Kidney (tissue), 14 donors: Measurements from ENCODE around the gene FAM47B. TPM values are rescaled to one million over a fixed set of nuclear protein-coding genes. Genes with fewer than 3 reads are reported as not detected.
A peak's percentile ranks its signal among the peaks of the same experiment; 100 is the strongest.

Experiments used
- DNase-seq, 5 donors: peaks; one replicate each; pipeline ENCODE4 v3.0.0-alpha.2; 2013 to 2020
- FAIRE-seq: peaks from 2 replicates; lab custom pipeline; 2012; peaks lifted over from hg19 to GRCh38; lab: Jason Lieb, UNC
- H3K27ac ChIP-seq, 2 donors: one replicate each; pipeline ENCODE4 v1.7.0; 2013; ENCODE audit warnings: low read depth in 2 of 2, low read length in 2 of 2, inconsistent platforms in 1 of 2
- H3K27me3 ChIP-seq: one replicate; pipeline ENCODE4 v1.7.1; 2013; ENCODE audit warnings: low read length, inconsistent platforms; ENCODE audit not compliant: control insufficient read depth, insufficient read depth
- H3K36me3 ChIP-seq, 3 donors: one replicate each; pipeline versions ENCODE4 v1.7.0 to v1.7.1; 2013; ENCODE audit warnings: low read length in 3 of 3, control low read depth in 1 of 3, inconsistent platforms in 1 of 3; ENCODE audit not compliant: insufficient read depth in 3 of 3, control insufficient read depth in 2 of 3
- H3K4me1 ChIP-seq, 3 donors: one replicate each; pipeline versions ENCODE4 v1.7.0 to v1.7.1; 2013; ENCODE audit warnings: low read length in 3 of 3, inconsistent platforms in 1 of 3, low read depth in 1 of 3; ENCODE audit not compliant: control insufficient read depth in 2 of 3, insufficient read depth in 2 of 3
- H3K4me3 ChIP-seq, 3 donors: one replicate each; pipeline versions ENCODE4 v1.7.0 to v1.8.1; 2013; ENCODE audit warnings: low read length in 3 of 3, control low read depth in 1 of 3, inconsistent platforms in 1 of 3
- H3K9ac ChIP-seq, 3 donors: one replicate each; pipeline versions ENCODE4 v1.7.0 to v1.7.1; 2013; ENCODE audit warnings: low read length in 3 of 3, control low read depth in 1 of 3, inconsistent platforms in 1 of 3
- H3K9me3 ChIP-seq, 3 donors: one replicate each; pipeline versions ENCODE4 v1.7.0 to v1.7.1; 2013; ENCODE audit warnings: low read length in 3 of 3, control low read depth in 1 of 3, inconsistent platforms in 1 of 3; ENCODE audit not compliant: control insufficient read depth in 2 of 3, insufficient read depth in 1 of 3
- intact Hi-C: fragments of 100-400 bp; cut with DNase I; formaldehyde crosslinking; loops from one replicate; pipeline ENCODE4 v1.11.1; 2022
- polyA plus RNA-seq: library from polyadenylated mRNA; stranded (reverse); fragments of 350-450 nt; fragmentation: Illumina TruSeq; extraction: RNeasy Lipid Tissue Mini Kit (QIAGEN cat#74804); gene quantifications from one replicate; pipeline ENCODE4 v1.2.3, GENCODE V29; 2014; ENCODE audit warnings: low read depth, low replicate concordance; ENCODE audit not compliant: insufficient read depth
- total RNA-seq: library from RNA; stranded (reverse); fragmentation: NEBNext Ultra II Directional; extraction: Animal tissue kit (Norgen Biotek cat#: 25700); gene quantifications from one replicate; pipeline ENCODE4 v1.2.1, GENCODE V29; 2021
- TF ChIP-seq, protein P1 (sequence below): IDR thresholded peaks from 3 replicates; pipeline ENCODE4 v1.5.1; 2012; ENCODE audit warnings: mild to moderate bottlenecking, moderate library complexity, borderline replicate concordance; ENCODE audit not compliant: insufficient read depth; ENCODE audit errors: extremely low read depth
- donor health status: control.
- donor health status: control.
- donor health status: control.
- donor health status: control.
- donor health status: control.
- donor health status: DM: yes; HTN: yes; CAD: no.
- donor health status: Normal renal cell carcinoma (clear cell type).

Gene FAM47B
- total and polyA plus RNA-seq, 2 donors from 2014 or later: not detected

DNA sequence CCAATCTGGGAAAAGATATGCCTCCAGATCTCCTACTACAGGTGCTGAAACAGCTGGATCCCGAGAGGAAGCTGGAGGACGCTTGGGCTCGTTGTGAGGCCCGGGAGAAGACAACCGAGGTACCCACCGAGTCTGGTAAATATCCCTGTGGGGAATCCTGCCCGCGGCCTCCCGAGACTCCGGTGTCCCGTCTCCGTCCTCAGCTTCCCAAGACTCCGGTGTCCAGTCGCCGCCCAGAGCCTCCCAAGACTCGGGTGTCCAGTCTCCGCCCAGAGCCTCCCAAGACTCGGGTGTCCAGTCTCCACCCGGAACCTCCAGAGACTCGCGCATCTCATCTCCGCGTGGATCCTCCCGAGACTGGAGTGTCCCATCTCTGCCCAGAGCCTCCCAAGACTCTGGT, 639 bp downstream of the FAM47B start:
- no peak overlapping the region for H3K27ac ChIP-seq
- no peaks in the 10 kb centered on the region for H3K27me3 ChIP-seq
- no peaks in the 10 kb centered on the region for H3K4me1 ChIP-seq
- FAIRE-seq: no peak
- peak in 1 of 5 donors; percentile 67 for DNase-seq
- H3K9me3 ChIP-seq: no peaks in the 10 kb centered on the region
- no peaks in the 10 kb centered on the region for H3K36me3 ChIP-seq
- intact Hi-C loops: no loop called here
- H3K9ac ChIP-seq: no peak overlapping the region
- TF ChIP-seq, protein P1, sequence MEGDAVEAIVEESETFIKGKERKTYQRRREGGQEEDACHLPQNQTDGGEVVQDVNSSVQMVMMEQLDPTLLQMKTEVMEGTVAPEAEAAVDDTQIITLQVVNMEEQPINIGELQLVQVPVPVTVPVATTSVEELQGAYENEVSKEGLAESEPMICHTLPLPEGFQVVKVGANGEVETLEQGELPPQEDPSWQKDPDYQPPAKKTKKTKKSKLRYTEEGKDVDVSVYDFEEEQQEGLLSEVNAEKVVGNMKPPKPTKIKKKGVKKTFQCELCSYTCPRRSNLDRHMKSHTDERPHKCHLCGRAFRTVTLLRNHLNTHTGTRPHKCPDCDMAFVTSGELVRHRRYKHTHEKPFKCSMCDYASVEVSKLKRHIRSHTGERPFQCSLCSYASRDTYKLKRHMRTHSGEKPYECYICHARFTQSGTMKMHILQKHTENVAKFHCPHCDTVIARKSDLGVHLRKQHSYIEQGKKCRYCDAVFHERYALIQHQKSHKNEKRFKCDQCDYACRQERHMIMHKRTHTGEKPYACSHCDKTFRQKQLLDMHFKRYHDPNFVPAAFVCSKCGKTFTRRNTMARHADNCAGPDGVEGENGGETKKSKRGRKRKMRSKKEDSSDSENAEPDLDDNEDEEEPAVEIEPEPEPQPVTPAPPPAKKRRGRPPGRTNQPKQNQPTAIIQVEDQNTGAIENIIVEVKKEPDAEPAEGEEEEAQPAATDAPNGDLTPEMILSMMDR: no peak
- H3K4me3 ChIP-seq: no peak overlapping the region

DNA sequence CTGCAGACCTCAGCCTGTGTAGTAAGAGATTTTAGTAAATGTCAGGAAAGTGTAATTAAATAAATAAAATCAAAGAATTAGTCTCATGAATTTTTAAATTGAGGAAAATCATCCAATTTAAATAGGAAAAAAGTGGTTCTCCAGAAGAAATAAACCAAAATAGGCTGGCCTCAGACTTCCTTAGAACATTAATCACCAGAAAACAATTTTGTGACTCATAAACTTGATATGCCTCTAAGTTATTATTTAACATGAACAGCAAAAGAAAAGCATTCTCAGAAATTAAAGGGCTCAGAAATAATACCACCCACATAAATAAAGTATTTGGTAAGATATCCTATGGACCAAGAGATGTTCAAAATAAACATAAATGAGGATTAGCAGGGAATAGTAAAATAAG, 14.3 kb downstream of the FAM47B start:
- H3K4me1 ChIP-seq: no peaks in the 10 kb centered on the region
- peak; percentile 94 for FAIRE-seq
- H3K9ac ChIP-seq: no peak overlapping the region
- DNase-seq: peak in 1 of 5 donors; percentile 1
- H3K27ac ChIP-seq: no peak overlapping the region
- H3K36me3 ChIP-seq: no peaks in the 10 kb centered on the region
- no peak overlapping the region for H3K4me3 ChIP-seq
- intact Hi-C loops: no loop called here
- no peaks in the 10 kb centered on the region for H3K9me3 ChIP-seq
- H3K27me3 ChIP-seq: no peaks in the 10 kb centered on the region
- TF ChIP-seq, protein P1: no peak

DNA sequence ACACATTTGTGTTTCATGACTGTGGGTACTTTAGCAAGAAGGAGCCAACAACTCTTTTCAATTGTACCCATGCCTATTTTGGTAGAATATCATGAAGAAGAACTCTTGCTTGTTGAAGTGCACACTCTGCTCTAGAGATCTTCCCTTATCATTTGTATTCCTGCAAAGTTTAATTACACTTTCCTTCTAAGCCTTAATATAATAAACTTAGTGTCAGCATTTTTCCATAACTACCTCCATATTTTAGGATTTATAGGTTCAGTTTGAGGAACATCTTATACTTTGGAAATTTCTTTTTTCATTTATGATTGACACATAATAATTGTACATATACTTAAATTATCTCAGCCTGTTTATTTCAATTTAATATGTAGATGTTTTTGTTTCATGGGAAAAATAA, 19.1 kb downstream of the FAM47B start:
- DNase-seq (no peak), FAIRE-seq (peak; percentile 21)
- no peaks in the 10 kb centered on the region for H3K4me1 ChIP-seq
- no peaks in the 10 kb centered on the region for H3K9me3 ChIP-seq
- no peak overlapping the region for H3K9ac ChIP-seq
- TF ChIP-seq, protein P1: no peak
- no peak overlapping the region for H3K4me3 ChIP-seq
- no peaks in the 10 kb centered on the region for H3K36me3 ChIP-seq
- no peaks in the 10 kb centered on the region for H3K27me3 ChIP-seq
- no peak overlapping the region for H3K27ac ChIP-seq
- intact Hi-C loops: no loop called here

DNA sequence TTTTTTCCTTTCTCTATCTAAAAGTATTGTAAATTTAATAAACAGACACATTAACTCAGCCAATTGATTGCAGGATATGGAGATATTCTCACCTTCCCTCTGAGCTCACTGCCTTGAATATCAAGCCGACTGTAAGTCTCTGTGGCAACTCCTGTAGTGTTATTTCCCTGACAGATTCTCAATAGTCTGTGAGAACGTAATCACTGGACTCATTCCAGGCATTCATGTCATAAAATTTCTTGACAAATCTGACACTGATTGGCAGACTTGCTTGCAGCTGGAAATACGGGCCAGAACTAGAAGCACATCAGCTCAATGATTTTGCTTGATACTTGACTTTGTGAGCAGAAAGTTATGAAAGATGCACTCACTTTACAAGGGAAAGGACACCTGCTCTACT, 29.6 kb downstream of the FAM47B start:
- no peaks in the 10 kb centered on the region for H3K9me3 ChIP-seq
- H3K4me1 ChIP-seq: no peaks in the 10 kb centered on the region
- H3K27ac ChIP-seq: no peak overlapping the region
- H3K27me3 ChIP-seq: peaks cover 2% of the 10 kb centered on the region
- no peak overlapping the region for H3K9ac ChIP-seq
- TF ChIP-seq, protein P1: no peak
- H3K36me3 ChIP-seq: no peaks in the 10 kb centered on the region
- intact Hi-C loops: no loop called here
- FAIRE-seq: no peak
- H3K4me3 ChIP-seq: no peak overlapping the region
- DNase-seq: no peak
